Endothelial cell of umbilical vein (primary cell): ENCODE measurements around the gene RWDD1. TPM values are rescaled to one million over a fixed set of nuclear protein-coding genes. Genes with fewer than 3 reads are reported as not detected.

Experiments used
- BruUV-seq: library from RNA; stranded (reverse); fragments of 400-500 nt; replicated peaks from 2 replicates; lab custom pipeline; 2021; lab: Mats Ljungman, UMichigan
- CTCF ChIA-PET: fragments of 300-600, 350-600 bp; sonication (Branson Sonifier 250); formaldehyde crosslinking; loops from one replicate; lab custom pipeline; 2021; ENCODE audit warnings: antibody characterized with exemption, inconsistent platforms; lab: Charles Lee
- POLR2A ChIA-PET: fragments of 300-600, 350-600 bp; sonication (Branson Sonifier 250); formaldehyde crosslinking; loops from one replicate; lab custom pipeline; 2021; ENCODE audit warnings: antibody characterized with exemption, inconsistent platforms; lab: Charles Lee
- DNase-seq: peaks from one replicate; pipeline ENCODE4 v3.0.0-alpha.2; 2011; ENCODE audit warnings: low read depth, low spot score
- FAIRE-seq: peaks from 2 replicates; lab custom pipeline; 2011; peaks lifted over from hg19 to GRCh38; lab: Jason Lieb, UNC
- H2AFZ ChIP-seq: 2 replicates; pipeline ENCODE4 v1.6.0; 2012; ENCODE audit warnings: low read depth, low read length, control low read depth, inconsistent platforms
- H3K27ac ChIP-seq: 2 replicates; pipeline ENCODE4 v1.5.1; 2011; ENCODE audit warnings: low read depth, mild to moderate bottlenecking, control low read depth, low read length, moderate library complexity; ENCODE audit not compliant: insufficient read depth
- H3K27me3 ChIP-seq, 2 experiments: 2 replicates each; pipeline versions ENCODE4 v1.6.0 to v1.6.1; 2011; ENCODE audit warnings: low read length in 2 of 2, mixed read lengths in 1 of 2; ENCODE audit not compliant: control insufficient read depth in 2 of 2, insufficient read depth in 2 of 2
- H3K36me3 ChIP-seq, 2 experiments: 2 replicates in 1 of 2; 3 replicates in 1 of 2; pipeline ENCODE4 v1.5.1; 2011; ENCODE audit warnings: low read length in 2 of 2, mild to moderate bottlenecking in 1 of 2, moderate library complexity in 1 of 2; ENCODE audit not compliant: control insufficient read depth in 2 of 2, insufficient read depth in 2 of 2; ENCODE audit errors: extremely low read depth in 1 of 2
- H3K4me1 ChIP-seq: 3 replicates; pipeline ENCODE4 v1.5.1; 2011; ENCODE audit warnings: mild to moderate bottlenecking, low read length; ENCODE audit not compliant: control insufficient read depth, insufficient read depth; ENCODE audit errors: extremely low read depth
- H3K4me2 ChIP-seq: 2 replicates; pipeline ENCODE4 v1.6.1; 2011; ENCODE audit warnings: low read length, control low read depth, mixed read lengths; ENCODE audit not compliant: insufficient read depth
- H3K4me3 ChIP-seq, 3 experiments: fragments of 200-600 bp in 1 of 3; sonication (generic), shearing (Covaris generic) in 1 of 3; replicated peaks in 1 of 3; 2 replicates each; pipeline ENCODE4 v1.5.1; 2011 to 2016; ENCODE audit warnings: control low read depth in 3 of 3, low read length in 3 of 3, mild to moderate bottlenecking in 2 of 3, inconsistent platforms in 1 of 3, low read depth in 1 of 3, moderate library complexity in 1 of 3; ENCODE audit not compliant: insufficient read depth in 1 of 3
- H3K79me2 ChIP-seq: 2 replicates; pipeline ENCODE4 v1.6.0; 2012; ENCODE audit warnings: low read length, inconsistent platforms; ENCODE audit not compliant: control insufficient read depth, insufficient read depth
- H3K9ac ChIP-seq: replicated peaks from 2 replicates; pipeline ENCODE3; 2011; ENCODE audit warnings: low read length, control low read depth; ENCODE audit not compliant: insufficient read depth; ENCODE audit errors: extremely low read depth
- H3K9me1 ChIP-seq: replicated peaks from 3 replicates; pipeline ENCODE4 v1.6.0; 2011; ENCODE audit warnings: mild to moderate bottlenecking, low read length; ENCODE audit not compliant: control insufficient read depth, insufficient read depth; ENCODE audit errors: extremely low read depth
- H3K9me3 ChIP-seq: replicated peaks from 2 replicates; pipeline ENCODE4 v1.5.1; 2012; ENCODE audit warnings: low read length, inconsistent platforms; ENCODE audit not compliant: control insufficient read depth, insufficient read depth
- H4K20me1 ChIP-seq: replicated peaks from 2 replicates; pipeline ENCODE3; 2011; ENCODE audit warnings: mild to moderate bottlenecking, low read length; ENCODE audit not compliant: control insufficient read depth, insufficient read depth; ENCODE audit errors: extremely low read depth
- EZH2 ChIP-seq: IDR thresholded peaks from 2 replicates; pipeline ENCODE4 v1.6.1; 2012; ENCODE audit warnings: borderline replicate concordance, low read depth, mild to moderate bottlenecking, moderate library complexity, low read length, inconsistent platforms; ENCODE audit not compliant: severe bottlenecking
- FOS ChIP-seq: IDR thresholded peaks from 2 replicates; pipeline ENCODE4 v1.6.1; 2011; ENCODE audit warnings: mild to moderate bottlenecking, low read length, moderate library complexity, borderline replicate concordance; ENCODE audit not compliant: insufficient read depth
- GATA2 ChIP-seq: IDR thresholded peaks from 2 replicates; pipeline ENCODE4 v1.7.0; 2011; ENCODE audit warnings: low read depth, mild to moderate bottlenecking, moderate library complexity, mixed read lengths, low read length; ENCODE audit not compliant: insufficient read length, insufficient read depth
- MAX ChIP-seq: IDR thresholded peaks from 2 replicates; pipeline ENCODE4 v1.6.1; 2011; ENCODE audit not compliant: insufficient read depth, insufficient read length
- dilution Hi-C: fragments of 300-500 bp; cut with MboI; formaldehyde crosslinking; loops from one replicate; pipeline ENCODE4 v1.15.0; 2019; ENCODE audit warnings: low sequenced_read_pairs; ENCODE audit not compliant: extremely low pct_ligation_motif_present
- intact Hi-C: fragments of 100-400 bp; cut with micrococcal nuclease; formaldehyde crosslinking; loops from one replicate; pipeline ENCODE4 v1.10.0; 2022
- polyA plus RNA-seq, 4 experiments: library from polyadenylated mRNA; depleted of rRNA in 3 of 4; stranded (reverse) in 3 of 4; unstranded in 1 of 4; fragments of >200 nt; gene quantifications; 2 replicates each; pipeline versions ENCODE4 v1.2.1 to v1.2.3, GENCODE V29; 2011 to 2012; ENCODE audit warnings: missing spikeins in 1 of 4
- total RNA-seq: library from RNA; stranded (reverse); gene quantifications from 2 replicates; pipeline ENCODE4 v1.2.3, GENCODE V29; 2021
- TF ChIP-seq, protein P1 (sequence below), 2 donors: IDR thresholded peaks; 1 replicate in 1 of 2; 2 replicates in 1 of 2; pipeline ENCODE4 v1.5.1; 2011; ENCODE audit warnings: low read length in 2 of 2, mild to moderate bottlenecking in 2 of 2, moderate library complexity in 2 of 2, control low read depth in 1 of 2, inconsistent platforms in 1 of 2, low read depth in 1 of 2; ENCODE audit not compliant: insufficient read depth in 1 of 2; ENCODE audit errors: extremely low read depth in 1 of 2

Gene RWDD1
- total and polyA plus RNA-seq, 2 donors (not counting 3 experiments of a cell fraction or from before 2014, with no cell fraction given): 18.7 to 37.9 TPM

DNA sequence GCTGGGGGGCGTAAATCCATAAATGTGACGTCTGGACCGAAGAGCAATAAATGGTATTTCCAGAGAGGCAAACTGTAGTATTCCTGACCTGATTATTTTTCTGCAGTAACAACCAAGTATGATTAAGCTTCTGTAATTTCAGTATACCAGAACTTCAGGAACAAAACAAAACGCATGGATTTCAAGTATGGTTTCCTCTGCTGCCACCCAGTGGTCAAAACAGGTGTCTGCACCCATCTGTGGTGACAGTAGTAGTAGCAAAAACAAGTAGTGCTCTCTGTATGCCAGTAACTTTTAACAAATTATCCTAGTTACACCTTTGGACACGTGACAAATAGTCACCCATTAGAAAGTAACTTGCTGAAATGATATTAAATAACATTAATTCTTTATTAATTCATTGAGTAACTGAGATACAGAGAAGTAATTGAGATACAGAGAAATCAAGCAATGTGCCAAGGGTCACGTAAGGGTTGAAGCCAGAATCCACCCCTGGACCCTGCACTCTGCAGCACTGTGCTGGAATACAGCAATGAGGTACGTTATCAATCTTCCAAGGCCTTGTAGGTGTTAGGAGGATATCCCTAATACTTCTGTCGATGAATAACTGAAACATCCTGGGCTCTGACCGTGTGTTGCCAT lies 9.8 kb upstream of the RWDD1 start:
- Histone ChIP-seq H3K79me2 (no peaks in the 10 kb centered on the region), H3K27ac (no peak overlapping the region), H3K4me3 (no peak overlapping the region), H3K9ac (no peak overlapping the region), H4K20me1 (no peaks in the 10 kb centered on the region), H2AFZ (peak overlapping the region; percentile 72), H3K9me3 (no peaks in the 10 kb centered on the region), H3K27me3 (no peaks in the 10 kb centered on the region), H3K4me2 (no peak overlapping the region), H3K9me1 (no peaks in the 10 kb centered on the region), H3K36me3 (no peaks in the 10 kb centered on the region), H3K4me1 (peaks cover 6% of the 10 kb centered on the region)
- dilution Hi-C loops (no loop called here), intact Hi-C loops (loop anchor here (1.0 to 5.0 kb wide), 6 partner anchors 25 to 343 kb away; partner anchors contain the start of gene CALHM5)
- FAIRE-seq (peak; percentile 81), DNase-seq (peak; percentile 84)
- CTCF ChIA-PET: interaction anchor here (0.6 to 6.1 kb wide), 48 partner anchors 8 to 348 kb away, joined by 3 to 103 read pairs (median 4); partner anchors contain the start of genes CALHM4, CALHM5, CALHM6 and DSE
- no TSS peak for BruUV-seq
- TF ChIP-seq GATA2 (no peak), MAX (no peak), EZH2 (no peak), FOS (no peak)
- TF ChIP-seq, protein P1, sequence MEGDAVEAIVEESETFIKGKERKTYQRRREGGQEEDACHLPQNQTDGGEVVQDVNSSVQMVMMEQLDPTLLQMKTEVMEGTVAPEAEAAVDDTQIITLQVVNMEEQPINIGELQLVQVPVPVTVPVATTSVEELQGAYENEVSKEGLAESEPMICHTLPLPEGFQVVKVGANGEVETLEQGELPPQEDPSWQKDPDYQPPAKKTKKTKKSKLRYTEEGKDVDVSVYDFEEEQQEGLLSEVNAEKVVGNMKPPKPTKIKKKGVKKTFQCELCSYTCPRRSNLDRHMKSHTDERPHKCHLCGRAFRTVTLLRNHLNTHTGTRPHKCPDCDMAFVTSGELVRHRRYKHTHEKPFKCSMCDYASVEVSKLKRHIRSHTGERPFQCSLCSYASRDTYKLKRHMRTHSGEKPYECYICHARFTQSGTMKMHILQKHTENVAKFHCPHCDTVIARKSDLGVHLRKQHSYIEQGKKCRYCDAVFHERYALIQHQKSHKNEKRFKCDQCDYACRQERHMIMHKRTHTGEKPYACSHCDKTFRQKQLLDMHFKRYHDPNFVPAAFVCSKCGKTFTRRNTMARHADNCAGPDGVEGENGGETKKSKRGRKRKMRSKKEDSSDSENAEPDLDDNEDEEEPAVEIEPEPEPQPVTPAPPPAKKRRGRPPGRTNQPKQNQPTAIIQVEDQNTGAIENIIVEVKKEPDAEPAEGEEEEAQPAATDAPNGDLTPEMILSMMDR (IDR thresholded peaks at IDR 0.05; ENCODE audit: extremely low read depth in 1 of 2, insufficient read depth in 1 of 2, low read depth in 1 of 2, low read length in 2 of 2): peak; percentile 79 to 84
- POLR2A ChIA-PET: no interaction called here
